HepG2 (cell line): ENCODE measurements around the gene CLTA. TPM values are rescaled to one million over a fixed set of nuclear protein-coding genes. Genes with fewer than 3 reads are reported as not detected.

Experiments used
- ELF3 ChIP-seq: IDR thresholded peaks from 2 replicates; pipeline ENCODE4 v1.6.1; 2016; ENCODE audit warnings: missing genetic modification reagents, missing compliant biosample characterization
- GATA4 ChIP-seq: sonication (generic); IDR thresholded peaks from 2 replicates; pipeline ENCODE4 v1.6.1; 2016; ENCODE audit warnings: antibody characterized with exemption, low read depth, borderline replicate concordance
- GTF2F1 ChIP-seq: fragments of 150-350 bp; IDR thresholded peaks from 2 replicates; pipeline ENCODE4 v1.6.1; 2014; ENCODE audit warnings: low read length
- NR0B2 ChIP-seq: sonication (generic); formaldehyde crosslinking; IDR thresholded peaks from 2 replicates; pipeline ENCODE4 v1.4.0; 2020; ENCODE audit warnings: mild to moderate bottlenecking, missing genetic modification reagents
- PLSCR1 ChIP-seq: sonication (generic); formaldehyde crosslinking; IDR thresholded peaks from 2 replicates; pipeline ENCODE4 v1.5.0; 2020; ENCODE audit warnings: missing genetic modification reagents, mild to moderate bottlenecking, borderline replicate concordance
- PRDM10 ChIP-seq: sonication (generic); formaldehyde crosslinking; IDR thresholded peaks from 2 replicates; pipeline ENCODE4 v1.4.0; 2020; ENCODE audit warnings: low read depth, missing genetic modification reagents
- XRCC5 ChIP-seq: fragments of 200-400 bp; formaldehyde crosslinking; optimal IDR thresholded peaks from 2 replicates; pipeline ENCODE3; 2017; ENCODE audit warnings: mild to moderate bottlenecking, low read length
- ZNF256 ChIP-seq: sonication (generic); formaldehyde crosslinking; conservative IDR thresholded peaks from 2 replicates; pipeline ENCODE4 v1.4.0; 2020; ENCODE audit warnings: missing genetic modification reagents
- ZNF614 ChIP-seq: IDR thresholded peaks from 2 replicates; pipeline ENCODE4 v1.6.1; 2018; ENCODE audit warnings: missing biosample characterization, missing genetic modification reagents, inconsistent platforms, borderline replicate concordance
- ZNF672 ChIP-seq: sonication (generic); formaldehyde crosslinking; IDR thresholded peaks from 2 replicates; pipeline ENCODE4 v1.8.1; 2022; ENCODE audit warnings: missing genetic modification reagents
- ZNF687 ChIP-seq: sonication (generic); formaldehyde crosslinking; IDR thresholded peaks from 2 replicates; pipeline ENCODE4 v1.5.1; 2020; ENCODE audit warnings: mild to moderate bottlenecking, missing genetic modification reagents, moderate library complexity
- polyA plus RNA-seq, 8 experiments: library from polyadenylated mRNA; depleted of rRNA in 3 of 8; stranded (reverse) in 7 of 8; unstranded in 1 of 8; fragments of >200 nt; fragmentation: Illumina TruSeq in 4 of 8; extraction: Trizol in 4 of 8; gene quantifications; 2 replicates each; pipeline versions ENCODE4 v1.2.1 to v1.2.3, GENCODE V29; 2011 to 2016; ENCODE audit warnings: low read depth in 4 of 8, missing spikeins in 1 of 8, mixed read lengths in 1 of 8; ENCODE audit not compliant: insufficient read depth in 1 of 8
- total RNA-seq, 5 experiments: library from RNA; depleted of rRNA; stranded (reverse); fragments of >200 nt; fragmentation: Illumina TruSeq; extraction: Trizol; gene quantifications; 2 replicates each; pipeline ENCODE4 v1.2.3, GENCODE V29; 2016; ENCODE audit warnings: low read depth in 1 of 5

The CLTA gene
- total and polyA plus RNA-seq, 2 of the 13 experiments (the other 11 are each of a cell fraction or from before 2014, with no cell fraction given), result 143 to 222 TPM

- no peak for TF ChIP-seq PRDM10 (CRISPR knock-in tag)
- no peak for TF ChIP-seq ZNF672
- no peak for TF ChIP-seq XRCC5
- TF ChIP-seq PLSCR1 (CRISPR knock-in tag), result no peak
- TF ChIP-seq ZNF687 (CRISPR knock-in tag), result no peak; the same call in 1 of the 2 replicates
- peak; percentile 41; the same call in 1 of the 2 replicates for TF ChIP-seq ZNF614 (CRISPR knock-in tag)
- TF ChIP-seq NR0B2, result no peak
- TF ChIP-seq GTF2F1, result no peak
- no peak for TF ChIP-seq ZNF256 (CRISPR knock-in tag)
- TF ChIP-seq ELF3 (CRISPR knock-in tag), result peak; percentile 58
- no peak for TF ChIP-seq GATA4
These were observed 40.0 kb upstream of the CLTA start (continued) for GRCh38 chr9:36150574-36151315.
